Keratinocyte (primary cell): ENCODE data around the gene VEZT. TPM values are rescaled to one million over a fixed set of nuclear protein-coding genes. Genes with fewer than 3 reads are reported as not detected.

Experiments
- DNase-seq: peaks from one replicate; pipeline ENCODE4 v3.0.0-alpha.2; 2011; ENCODE audit warnings: low read depth, missing footprints, low spot score
- FAIRE-seq: peaks from 2 replicates; lab custom pipeline; 2011; peaks lifted over from hg19 to GRCh38; lab: Jason Lieb, UNC
- H2AFZ ChIP-seq: 2 replicates; pipeline ENCODE4 v1.6.0; 2012; ENCODE audit warnings: low read length, control low read depth, inconsistent platforms; ENCODE audit not compliant: control insufficient read depth
- H3K27ac ChIP-seq: 2 replicates; pipeline ENCODE4 v1.5.1; 2011; ENCODE audit warnings: low read length; ENCODE audit not compliant: control insufficient read depth, insufficient read depth
- H3K27me3 ChIP-seq: 3 replicates; pipeline ENCODE4 v1.6.0; 2011; ENCODE audit warnings: low read length; ENCODE audit not compliant: control insufficient read depth, insufficient read depth; ENCODE audit errors: extremely low read depth
- H3K36me3 ChIP-seq, 2 experiments: 2 replicates in 1 of 2; 3 replicates in 1 of 2; pipeline ENCODE4 v1.5.1; 2011; ENCODE audit warnings: low read length in 2 of 2, mild to moderate bottlenecking in 1 of 2; ENCODE audit not compliant: control insufficient read depth in 2 of 2, insufficient read depth in 2 of 2; ENCODE audit errors: extremely low read depth in 1 of 2
- H3K4me1 ChIP-seq: 3 replicates; pipeline ENCODE4 v1.5.1; 2011; ENCODE audit warnings: low read length; ENCODE audit not compliant: control insufficient read depth, insufficient read depth; ENCODE audit errors: extremely low read depth
- H3K4me2 ChIP-seq: 3 replicates; pipeline ENCODE4 v1.6.0; 2011; ENCODE audit warnings: low read depth, low read length; ENCODE audit not compliant: control insufficient read depth, insufficient read depth; ENCODE audit errors: extremely low read depth
- H3K4me3 ChIP-seq, 3 experiments: fragments of 200-600 bp in 1 of 3; sonication (generic) in 1 of 3; 2 replicates in 2 of 3; 3 replicates in 1 of 3; pipeline ENCODE4 v1.5.1; 2011 to 2016; ENCODE audit warnings: low read length in 3 of 3, mild to moderate bottlenecking in 3 of 3, control low read depth in 2 of 3, inconsistent platforms in 1 of 3, low read depth in 1 of 3, mixed read lengths in 1 of 3, mixed run types in 1 of 3, moderate library complexity in 1 of 3; ENCODE audit not compliant: control insufficient read depth in 2 of 3, insufficient read depth in 2 of 3; ENCODE audit errors: extremely low read depth in 1 of 3
- H3K79me2 ChIP-seq: 2 replicates; pipeline ENCODE4 v1.6.0; 2012; ENCODE audit warnings: low read length; ENCODE audit not compliant: control insufficient read depth, insufficient read depth
- H3K9ac ChIP-seq: 3 replicates; pipeline ENCODE4 v1.6.0; 2011; ENCODE audit warnings: low read length; ENCODE audit not compliant: control insufficient read depth, insufficient read depth; ENCODE audit errors: extremely low read depth
- H3K9me1 ChIP-seq: 3 replicates; pipeline ENCODE4 v1.6.0; 2011; ENCODE audit warnings: low read length; ENCODE audit not compliant: control insufficient read depth, insufficient read depth; ENCODE audit errors: extremely low read depth
- H3K9me3 ChIP-seq: 2 replicates; pipeline ENCODE4 v1.5.1; 2012; ENCODE audit warnings: low read depth, low read length; ENCODE audit not compliant: control insufficient read depth
- H4K20me1 ChIP-seq: 3 replicates; pipeline ENCODE4 v1.6.0; 2011; ENCODE audit warnings: low read length; ENCODE audit not compliant: control insufficient read depth, insufficient read depth; ENCODE audit errors: extremely low read depth
- EZH2 ChIP-seq: IDR thresholded peaks from one replicate; pipeline ENCODE4 v1.6.1; 2012; ENCODE audit warnings: inconsistent platforms, mild to moderate bottlenecking, low read length, moderate library complexity
- dilution Hi-C: fragments of 300-500 bp; cut with MboI; formaldehyde crosslinking; loops from one replicate; pipeline ENCODE4 v1.7.0; 2020; ENCODE audit warnings: low sequenced_read_pairs; ENCODE audit not compliant: extremely low pct_ligation_motif_present
- polyA plus RNA-seq, 5 experiments: library from polyadenylated mRNA; depleted of rRNA in 3 of 5; stranded (reverse) in 3 of 5; stranded (forward) in 1 of 5; unstranded in 1 of 5; fragments of >200 nt; gene quantifications; 1 replicate in 1 of 5; 2 replicates in 3 of 5; 3 replicates in 1 of 5; pipeline versions ENCODE4 v1.2.1 to v1.2.3, GENCODE V29; 2011 to 2012; ENCODE audit warnings: missing spikeins in 2 of 5, low read depth in 1 of 5, low replicate concordance in 1 of 5
- TF ChIP-seq, protein P1 (sequence below), 3 experiments: IDR thresholded peaks in 1 of 3; conservative IDR thresholded peaks in 1 of 3; optimal IDR thresholded peaks in 1 of 3; 2 replicates in 2 of 3; 3 replicates in 1 of 3; pipeline versions ENCODE3 to v1.5.1; 2011; ENCODE audit warnings: low read length in 3 of 3, mild to moderate bottlenecking in 3 of 3, moderate library complexity in 2 of 3, control low read depth in 1 of 3, inconsistent platforms in 1 of 3; ENCODE audit not compliant: insufficient read depth in 2 of 3; ENCODE audit errors: extremely low read depth in 1 of 3

VEZT gene
- polyA plus RNA-seq, 1 donor (not counting 4 experiments of a cell fraction or from before 2014, with no cell fraction given), result 169 TPM

- peaks cover 72% of the 10 kb centered on the region for H3K79me2 ChIP-seq
- H3K4me2 ChIP-seq, result no peak overlapping the region
- no peaks in the 10 kb centered on the region for H3K27me3 ChIP-seq
- H4K20me1 ChIP-seq, result peaks cover 2% of the 10 kb centered on the region
- DNase-seq, result no peak
- H2AFZ ChIP-seq, result no peak overlapping the region
- H3K9me1 ChIP-seq, result no peaks in the 10 kb centered on the region
- no peak for TF ChIP-seq EZH2
- TF ChIP-seq, protein P1, sequence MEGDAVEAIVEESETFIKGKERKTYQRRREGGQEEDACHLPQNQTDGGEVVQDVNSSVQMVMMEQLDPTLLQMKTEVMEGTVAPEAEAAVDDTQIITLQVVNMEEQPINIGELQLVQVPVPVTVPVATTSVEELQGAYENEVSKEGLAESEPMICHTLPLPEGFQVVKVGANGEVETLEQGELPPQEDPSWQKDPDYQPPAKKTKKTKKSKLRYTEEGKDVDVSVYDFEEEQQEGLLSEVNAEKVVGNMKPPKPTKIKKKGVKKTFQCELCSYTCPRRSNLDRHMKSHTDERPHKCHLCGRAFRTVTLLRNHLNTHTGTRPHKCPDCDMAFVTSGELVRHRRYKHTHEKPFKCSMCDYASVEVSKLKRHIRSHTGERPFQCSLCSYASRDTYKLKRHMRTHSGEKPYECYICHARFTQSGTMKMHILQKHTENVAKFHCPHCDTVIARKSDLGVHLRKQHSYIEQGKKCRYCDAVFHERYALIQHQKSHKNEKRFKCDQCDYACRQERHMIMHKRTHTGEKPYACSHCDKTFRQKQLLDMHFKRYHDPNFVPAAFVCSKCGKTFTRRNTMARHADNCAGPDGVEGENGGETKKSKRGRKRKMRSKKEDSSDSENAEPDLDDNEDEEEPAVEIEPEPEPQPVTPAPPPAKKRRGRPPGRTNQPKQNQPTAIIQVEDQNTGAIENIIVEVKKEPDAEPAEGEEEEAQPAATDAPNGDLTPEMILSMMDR (optimal IDR thresholded peaks at IDR 0.05 in 1 of 3, IDR thresholded peaks at IDR 0.05 in 1 of 3, conservative IDR thresholded peaks at IDR 0.05 in 1 of 3; ENCODE audit: extremely low read depth in 1 of 3, insufficient read depth in 2 of 3, low read length in 3 of 3), result no peak
- H3K36me3 ChIP-seq, result peaks cover 0 to 3% of the 10 kb centered on the region in 2 experiments
- H3K27ac ChIP-seq, result no peak overlapping the region
- no peak overlapping the region for H3K4me3 ChIP-seq
- no peak for FAIRE-seq
- dilution Hi-C loops, result no loop called here
- H3K4me1 ChIP-seq, result no peaks in the 10 kb centered on the region
- no peaks in the 10 kb centered on the region for H3K9me3 ChIP-seq
- H3K9ac ChIP-seq, result no peak overlapping the region
Measured at GRCh38 chr12:95248604-95249360, 31.2 kb downstream of the VEZT start.

- Histone ChIP-seq H3K4me2 (no peak overlapping the region), H3K9me1 (no peaks in the 10 kb centered on the region), H3K79me2 (peaks cover 34% of the 10 kb centered on the region), H3K9ac (no peak overlapping the region), H2AFZ (no peak overlapping the region), H3K4me3 (no peak overlapping the region), H3K4me1 (peaks cover 10% of the 10 kb centered on the region), H4K20me1 (peaks cover 2% of the 10 kb centered on the region), H3K27me3 (no peaks in the 10 kb centered on the region), H3K27ac (no peak overlapping the region), H3K9me3 (no peaks in the 10 kb centered on the region), H3K36me3 (peaks cover 9% of the 10 kb centered on the region in 2 experiments)
- FAIRE-seq, result no peak
- TF ChIP-seq EZH2, result no peak
- TF ChIP-seq, protein P1 (optimal IDR thresholded peaks at IDR 0.05 in 1 of 3, IDR thresholded peaks at IDR 0.05 in 1 of 3, conservative IDR thresholded peaks at IDR 0.05 in 1 of 3; ENCODE audit: extremely low read depth in 1 of 3, insufficient read depth in 2 of 3, low read length in 3 of 3), result no peak
- DNase-seq, result no peak
- dilution Hi-C loops, result no loop called here
Measured at GRCh38 chr12:95253386-95253785, 35.8 kb downstream of the VEZT start.
